Adrenal gland (tissue), 5 donors: ENCODE results near the gene GATC.

Experiments used
- CTCF ChIP-seq, 6 experiments: fragments of 450-650 bp in 4 of 6; fragments of 200-600 bp in 2 of 6; sonication (generic) in 1 of 6; IDR thresholded peaks; 1 replicate in 5 of 6; 2 replicates in 1 of 6; pipeline versions ENCODE4 v1.5.1 to v1.8.0; 2016 to 2021; ENCODE audit warnings: antibody characterized with exemption in 6 of 6, mild to moderate bottlenecking in 2 of 6, moderate library complexity in 1 of 6
- POLR2A ChIP-seq, 2 donors: fragments of 450-650 bp; IDR thresholded peaks; one replicate each; pipeline ENCODE4 v1.6.1; 2017; ENCODE audit warnings: antibody characterized with exemption in 2 of 2, mild to moderate bottlenecking in 2 of 2, moderate library complexity in 1 of 2
- donor health status: DM: no; HTN: no; CAD: no.

GRCh38 chr12:120468821-120469449 is 22.7 kb downstream of the GATC start:
- TF ChIP-seq CTCF (IDR thresholded peaks at IDR 0.05) (no peak), POLR2A (IDR thresholded peaks at IDR 0.05) (no peak)
